ENCODE results near the gene PIAS4. TPM values are rescaled to one million over a fixed set of nuclear protein-coding genes. Genes with fewer than 3 reads are reported as not detected.
A peak's percentile ranks its signal among the peaks of the same experiment; 100 is the strongest.

The PIAS4 gene
- total RNA-seq, 1 donor from 2014 or later, result 39.8 TPM

DNA sequence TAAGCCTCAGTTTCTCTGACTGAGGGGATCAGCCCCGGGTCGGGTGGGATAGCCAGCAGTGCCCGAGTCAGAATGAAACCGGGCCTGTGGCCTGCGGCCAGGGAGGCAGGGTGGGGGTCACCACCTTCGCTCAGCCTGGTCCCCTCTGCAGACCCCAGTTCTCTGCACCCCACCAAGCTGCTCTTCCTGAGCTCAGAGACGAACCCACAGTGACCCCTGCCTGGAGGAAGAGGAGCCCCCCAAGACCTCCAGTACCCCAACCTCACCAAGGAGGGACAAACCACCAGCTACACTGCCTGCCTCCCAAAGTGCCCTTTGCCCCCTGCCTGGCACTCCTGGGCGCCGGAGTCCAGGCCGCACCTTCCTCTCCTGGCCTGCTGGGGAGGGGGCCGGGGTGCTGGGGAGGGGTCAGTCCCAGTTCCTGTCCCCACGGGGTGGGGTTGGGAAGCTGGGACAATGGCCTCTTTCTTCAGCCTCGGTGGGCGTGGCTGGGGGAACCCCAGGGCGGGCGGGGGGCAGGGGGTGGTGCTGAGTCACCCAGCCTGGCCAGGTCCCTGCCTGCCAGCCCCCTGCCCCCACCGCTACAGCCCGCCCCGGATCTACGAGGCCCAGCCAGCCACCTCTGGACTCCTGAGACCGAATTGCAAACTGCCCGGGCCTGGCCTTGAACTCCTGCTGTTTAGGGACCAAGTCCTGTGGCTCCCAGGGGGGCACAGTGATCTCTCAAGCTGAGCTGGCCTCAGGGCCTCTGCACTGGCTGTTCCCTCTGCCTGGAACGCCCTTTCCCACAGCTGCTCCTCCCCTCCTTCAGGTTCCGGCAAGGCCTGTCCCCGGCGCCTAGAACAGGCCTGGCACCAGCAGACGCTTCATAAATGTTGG is 44.8 kb downstream of the PIAS4 start:
- Mint-ChIP-seq H3K27me3 (no peaks in the 10 kb centered on the region), H3K27ac (peak overlapping the region; percentile 94), H3K36me3 (peaks cover 26% of the 10 kb centered on the region), H3K4me1 (ENCODE audit: unreplicated experiment) (peaks cover 20% of the 10 kb centered on the region), H3K4me3 (peak overlapping the region; percentile 72), H3K9me3 (no peaks in the 10 kb centered on the region)
- peak; percentile 68 for DNase-seq (ENCODE audit: extremely low spot score, unreplicated experiment)
- no peak for TF ChIP-seq CTCF (conservative IDR thresholded peaks at IDR 0.05)

GRCh38 chr19:4052993-4053422 is 45.5 kb downstream of the PIAS4 start:
- Mint-ChIP-seq H3K27ac (peak overlapping the region; percentile 94), H3K36me3 (peaks cover 26% of the 10 kb centered on the region), H3K27me3 (no peaks in the 10 kb centered on the region), H3K4me1 (ENCODE audit: unreplicated experiment) (peaks cover 20% of the 10 kb centered on the region), H3K9me3 (no peaks in the 10 kb centered on the region), H3K4me3 (peak overlapping the region; percentile 72)
- TF ChIP-seq CTCF (conservative IDR thresholded peaks at IDR 0.05), result no peak
- DNase-seq (ENCODE audit: extremely low spot score, unreplicated experiment), result peak; percentile 65

GRCh38 chr19:4053423-4054324 is 46.1 kb downstream of the PIAS4 start:
- H3K27ac Mint-ChIP-seq, result peak overlapping the region; percentile 94

DNA sequence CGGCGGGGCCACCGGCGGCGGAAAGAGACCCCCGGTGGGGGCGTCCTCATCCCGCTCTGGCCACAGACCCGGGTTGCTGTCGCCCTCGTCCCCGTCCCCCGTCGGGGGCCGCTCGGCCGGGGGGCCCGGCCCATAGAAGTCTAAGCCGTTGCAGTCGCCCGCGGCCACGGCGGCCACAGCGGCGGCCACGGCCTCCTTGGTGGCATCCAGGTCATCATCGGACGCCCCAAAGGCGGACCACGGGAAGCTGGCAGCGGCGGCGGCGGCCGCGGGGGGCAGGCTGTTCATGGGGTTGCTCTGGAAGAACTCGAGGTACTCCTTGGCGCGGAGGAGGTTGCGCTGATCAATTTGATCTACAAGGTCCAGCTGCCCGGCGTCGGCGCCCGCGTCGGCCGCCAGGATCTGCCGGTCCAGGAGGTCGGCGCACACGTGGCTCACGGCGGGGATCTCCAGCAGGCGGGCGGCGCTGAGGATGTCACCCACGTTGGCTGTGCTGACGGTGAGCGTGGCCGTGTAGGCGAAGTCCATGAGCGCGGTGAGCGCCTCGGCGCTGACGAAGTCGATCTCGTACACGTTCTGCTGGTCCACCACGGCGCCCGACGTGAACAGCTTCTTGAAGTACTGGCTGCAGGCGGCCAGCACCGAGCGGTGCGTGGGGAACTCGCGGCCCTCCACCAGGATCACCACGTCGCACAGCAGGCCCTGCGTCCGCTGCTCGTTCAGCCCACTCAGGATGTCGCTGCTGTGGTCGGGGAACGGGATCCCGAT is 47.1 kb downstream of the PIAS4 start:
- Mint-ChIP-seq H3K27me3 (no peaks in the 10 kb centered on the region), H3K4me3 (no peak overlapping the region), H3K9me3 (no peaks in the 10 kb centered on the region), H3K4me1 (ENCODE audit: unreplicated experiment) (peaks cover 20% of the 10 kb centered on the region), H3K36me3 (peaks cover 25% of the 10 kb centered on the region), H3K27ac (no peak overlapping the region)
- TF ChIP-seq CTCF (conservative IDR thresholded peaks at IDR 0.05), result no peak
- no peak for DNase-seq (ENCODE audit: extremely low spot score, unreplicated experiment)

More at GRCh38 chr19:4053423-4054324, 46.1 kb downstream of the PIAS4 start:
- H3K4me3 Mint-ChIP-seq, result peak overlapping the region; percentile 72
- peaks cover 26% of the 10 kb centered on the region for H3K36me3 Mint-ChIP-seq
- peak; percentile 68 for DNase-seq (ENCODE audit: extremely low spot score, unreplicated experiment)
- TF ChIP-seq CTCF (conservative IDR thresholded peaks at IDR 0.05), result no peak
- H3K4me1 Mint-ChIP-seq (ENCODE audit: unreplicated experiment), result peaks cover 20% of the 10 kb centered on the region
- no peaks in the 10 kb centered on the region for H3K9me3 Mint-ChIP-seq
- H3K27me3 Mint-ChIP-seq, result no peaks in the 10 kb centered on the region

GRCh38 chr19:4055209-4055552 is 47.6 kb downstream of the PIAS4 start:
- no peak overlapping the region for H3K27ac Mint-ChIP-seq
- H3K4me3 Mint-ChIP-seq, result no peak overlapping the region
- H3K9me3 Mint-ChIP-seq, result no peaks in the 10 kb centered on the region
- no peak for TF ChIP-seq CTCF (conservative IDR thresholded peaks at IDR 0.05)
- DNase-seq (ENCODE audit: extremely low spot score, unreplicated experiment), result no peak
- no peaks in the 10 kb centered on the region for H3K27me3 Mint-ChIP-seq
- peaks cover 22% of the 10 kb centered on the region for H3K36me3 Mint-ChIP-seq
- H3K4me1 Mint-ChIP-seq (ENCODE audit: unreplicated experiment), result peaks cover 20% of the 10 kb centered on the region
